Heart right ventricle (tissue), 16 donors: ENCODE measurements around the gene ZBTB1. TPM values are rescaled to one million over a fixed set of nuclear protein-coding genes. Genes with fewer than 3 reads are reported as not detected.
A peak's percentile ranks its signal among the peaks of the same experiment; 100 is the strongest.

Experiments
- ATAC-seq, 8 donors: fragments of 200-7000 bp; cut with Tn5 transposase; one replicate each; pipeline ENCODE4 v1.9.1; 2020; ENCODE audit warnings: mild to moderate bottlenecking in 8 of 8, moderate library complexity in 8 of 8, moderate number of reproducible peaks in 1 of 8
- DNase-seq, 2 donors: peaks; one replicate each; pipeline ENCODE4 v3.0.0-alpha.2; 2020
- H3K27ac ChIP-seq, 10 donors: fragments of 200-600 bp; sonication (generic) in 2 of 10; one replicate each; pipeline versions ENCODE4 v1.5.0 to v1.8.0; 2020 to 2022; ENCODE audit warnings: mild to moderate bottlenecking in 3 of 10
- H3K27me3 ChIP-seq, 7 donors: fragments of 200-600 bp; one replicate each; pipeline ENCODE4 v1.8.0; 2021 to 2022; ENCODE audit warnings: mild to moderate bottlenecking in 2 of 7
- H3K36me3 ChIP-seq, 9 donors: fragments of 200-600 bp; sonication (generic) in 1 of 9; one replicate each; pipeline versions ENCODE4 v1.5.0 to v1.8.0; 2020 to 2022; ENCODE audit warnings: mild to moderate bottlenecking in 2 of 9
- H3K4me1 ChIP-seq, 9 donors: fragments of 200-600 bp; sonication (generic) in 1 of 9; one replicate each; pipeline versions ENCODE4 v1.5.0 to v1.8.0; 2020 to 2022; ENCODE audit warnings: mild to moderate bottlenecking in 4 of 9
- H3K4me3 ChIP-seq, 10 donors: fragments of 200-600 bp; sonication (generic) in 2 of 10; one replicate each; pipeline versions ENCODE4 v1.5.0 to v1.8.0; 2020 to 2022; ENCODE audit warnings: mild to moderate bottlenecking in 7 of 10, moderate library complexity in 2 of 10
- H3K9me3 ChIP-seq, 11 donors: fragments of 200-600 bp in 10 of 11; sonication (generic) in 2 of 11; one replicate each; pipeline versions ENCODE4 v1.5.0 to v1.8.0; 2013 to 2022; ENCODE audit warnings: mild to moderate bottlenecking in 2 of 11, control low read depth in 1 of 11, moderate library complexity in 1 of 11
- WGBS, 2 donors: extraction: QIAGEN DNeasy Blood & Tissue Kit; methylation state at CpG; one replicate each; pipeline ENCODE4 v1.1.7; 2013; ENCODE audit warnings: inconsistent platforms in 1 of 2; 5-methylcytosine and 5-hydroxymethylcytosine counted together
- intact Hi-C, 10 donors: fragments of 100-400 bp; cut with DNase I; formaldehyde crosslinking; loops; one replicate each; pipeline versions ENCODE4 v1.11.1 to v1.14.2; 2022
- polyA plus RNA-seq, 2 donors: library from polyadenylated mRNA; stranded (reverse); fragments of 200-250 nt; gene quantifications; one replicate each; pipeline ENCODE4 v1.2.3, GENCODE V29; 2013
- total RNA-seq, 10 donors: library from RNA; stranded (reverse); fragmentation: NEBNext Ultra II Directional in 3 of 10; extraction: Animal tissue kit (Norgen Biotek cat#: 25700) in 3 of 10; gene quantifications; one replicate each; pipeline versions ENCODE4 v1.2.1 to v1.2.4, GENCODE V29; 2021 to 2023
- TF ChIP-seq, protein P1 (sequence below), 9 donors: fragments of 200-600 bp; sonication (generic) in 2 of 9; IDR thresholded peaks; one replicate each; pipeline versions ENCODE4 v1.5.0 to v1.8.0; 2021 to 2022; ENCODE audit warnings: antibody characterized with exemption in 9 of 9, mild to moderate bottlenecking in 5 of 9, moderate library complexity in 1 of 9
- donor health status: Arrhythmogenic right ventricular cardiomyopathy.
- donor health status: ischemic (EF 13 %, LVEDD 7.1; RV severe dilation, severe dysfunction).
- donor health status: healthy with polysubstance abuse.
- donor health status: DM: no; HTN: yes; CAD: no.
- donor health status: DM: no; HTN: no; CAD: no.
- donor health status: ischemic (EF 25% LVEDD 6.9; RV normal size, moderate dysfunction).
- donor health status: ischemic (EF 25% LVEDD 5.7; RV mildly dilated, moderate dysfunction).
- donor health status: healthy.
- donor health status: DM: yes; HTN: yes; CAD: no.
- donor health status: Ischemic cardiomyopathy.
- donor health status: ischemic (EF 35%, LVEDD 5.7; RV mildly dilated, moderate dysfunction).
- donor health status: nonischemic (EF 11% LVEDD 7.7; RV severe dilation, severe dysfunction).
- donor health status: DM: yes; HTN: yes; CAD: no.
- donor health status: PGD.
- donor health status: ischemic (EF 29% LVEDD 5.4; RV normal size, mild dysfunction).
- donor health status: nonischemic (EF 23%, LVEDD 6.1; RV moderate dilation, normal function).

ZBTB1 gene
- total and polyA plus RNA-seq, 12 donors: 5.6 to 26.4 (median 20.6) TPM

DNA sequence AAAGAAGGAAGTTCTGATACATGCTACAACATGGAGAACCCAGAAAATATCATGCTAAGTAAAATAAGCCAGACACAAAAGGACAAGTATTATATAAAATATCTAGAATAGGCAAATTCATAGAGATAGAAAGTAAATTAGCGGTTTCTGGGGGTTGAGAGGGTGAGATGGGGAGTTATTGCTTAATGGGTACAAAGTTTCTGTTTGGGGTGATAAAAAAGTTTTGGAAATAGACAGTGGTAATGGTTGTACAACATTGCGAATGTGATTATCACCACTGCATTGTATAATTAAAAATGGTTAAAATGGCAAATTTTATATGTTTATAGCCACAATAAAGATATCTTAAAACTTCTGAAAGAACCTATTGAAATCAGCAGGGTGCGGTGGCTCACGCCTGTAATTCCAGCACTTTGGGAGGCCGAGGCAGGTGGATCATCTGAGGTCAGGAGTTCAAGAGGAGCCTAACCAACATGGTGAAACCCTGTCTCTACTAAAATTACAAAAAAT, 15.9 kb upstream of the ZBTB1 start:
- 88 to 97% methylated on average over 5 of the region's 5 CpGs for WGBS, 2 donors
- Histone ChIP-seq H3K27ac (no peak overlapping the region), H3K4me3 (no peak overlapping the region), H3K36me3 (peaks cover 0 to 77% (median 31%) of the 10 kb centered on the region in 9 donors), H3K27me3 (no peaks in the 10 kb centered on the region), H3K9me3 (no peaks in the 10 kb centered on the region), H3K4me1 (peaks cover 0 to 28% (median 13%) of the 10 kb centered on the region in 9 donors)
- TF ChIP-seq, protein P1, sequence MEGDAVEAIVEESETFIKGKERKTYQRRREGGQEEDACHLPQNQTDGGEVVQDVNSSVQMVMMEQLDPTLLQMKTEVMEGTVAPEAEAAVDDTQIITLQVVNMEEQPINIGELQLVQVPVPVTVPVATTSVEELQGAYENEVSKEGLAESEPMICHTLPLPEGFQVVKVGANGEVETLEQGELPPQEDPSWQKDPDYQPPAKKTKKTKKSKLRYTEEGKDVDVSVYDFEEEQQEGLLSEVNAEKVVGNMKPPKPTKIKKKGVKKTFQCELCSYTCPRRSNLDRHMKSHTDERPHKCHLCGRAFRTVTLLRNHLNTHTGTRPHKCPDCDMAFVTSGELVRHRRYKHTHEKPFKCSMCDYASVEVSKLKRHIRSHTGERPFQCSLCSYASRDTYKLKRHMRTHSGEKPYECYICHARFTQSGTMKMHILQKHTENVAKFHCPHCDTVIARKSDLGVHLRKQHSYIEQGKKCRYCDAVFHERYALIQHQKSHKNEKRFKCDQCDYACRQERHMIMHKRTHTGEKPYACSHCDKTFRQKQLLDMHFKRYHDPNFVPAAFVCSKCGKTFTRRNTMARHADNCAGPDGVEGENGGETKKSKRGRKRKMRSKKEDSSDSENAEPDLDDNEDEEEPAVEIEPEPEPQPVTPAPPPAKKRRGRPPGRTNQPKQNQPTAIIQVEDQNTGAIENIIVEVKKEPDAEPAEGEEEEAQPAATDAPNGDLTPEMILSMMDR (IDR thresholded peaks at IDR 0.05): no peak
- DNase-seq: no peak
- intact Hi-C loops: loop anchor here in 1 of 10 donors (10.0 kb wide), 1 partner anchor 144 kb away; no protein-coding TSS in a partner anchor
- ATAC-seq: no peak

DNA sequence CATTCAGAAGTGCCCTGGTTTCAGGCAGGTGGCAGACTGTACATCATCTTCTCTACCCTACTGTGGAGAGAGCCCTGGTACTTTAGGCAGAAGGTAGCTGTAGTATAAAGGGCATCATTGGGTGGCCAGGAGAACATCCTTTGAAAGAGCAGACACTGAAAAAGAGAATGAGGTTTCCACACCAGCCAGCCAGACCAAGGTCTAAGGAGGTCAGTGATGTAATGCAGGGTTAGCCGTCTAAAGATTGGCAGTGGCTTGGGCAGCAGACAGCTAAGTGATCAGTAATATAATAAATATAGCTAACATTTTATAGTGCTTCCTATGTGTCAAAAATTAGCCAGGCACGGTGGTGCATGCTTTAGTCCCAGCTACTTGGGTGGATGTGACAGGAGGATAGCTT, 12.9 kb upstream of the ZBTB1 start:
- ATAC-seq (peak in 4 of 8 donors; percentile 28 to 68 (median 64)), DNase-seq (no peak)
- Histone ChIP-seq H3K4me3 (no peak overlapping the region), H3K27me3 (no peaks in the 10 kb centered on the region), H3K36me3 (peaks cover 0 to 69% (median 27%) of the 10 kb centered on the region in 9 donors), H3K4me1 (peaks cover 0 to 29% (median 17%) of the 10 kb centered on the region in 9 donors), H3K27ac (peak overlapping the region in 2 of 10 donors; percentile 9 to 13), H3K9me3 (no peaks in the 10 kb centered on the region)
- intact Hi-C loops: no loop called here
- TF ChIP-seq, protein P1 (IDR thresholded peaks at IDR 0.05): no peak
- whole genome bisulfite sequencing, 2 donors: 46 to 64% methylated on average over 2 of the region's 2 CpGs

DNA sequence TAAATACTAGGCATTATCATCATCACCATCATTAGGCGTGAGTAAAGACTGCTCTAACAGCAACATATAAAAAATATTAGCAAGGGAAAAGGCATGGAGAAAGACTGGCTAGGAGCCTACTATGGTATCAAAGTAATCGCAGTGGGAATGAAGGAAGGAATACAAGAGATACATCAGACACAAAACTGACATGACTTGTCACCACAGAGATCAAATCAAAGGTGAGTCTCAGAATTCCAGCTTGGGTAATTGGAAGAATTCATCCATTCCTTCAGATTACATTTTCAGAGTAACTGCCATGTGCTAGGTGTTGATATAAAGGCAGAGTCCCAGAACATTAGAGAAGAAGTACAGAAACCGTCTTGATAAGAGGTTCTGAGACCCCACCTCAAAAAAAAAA, 11.1 kb upstream of the ZBTB1 start:
- Histone ChIP-seq H3K4me3 (no peak overlapping the region), H3K36me3 (peaks cover 0 to 58% (median 11%) of the 10 kb centered on the region in 9 donors), H3K9me3 (no peaks in the 10 kb centered on the region), H3K27ac (peak overlapping the region in 4 of 10 donors; percentile 8 to 68 (median 46)), H3K4me1 (peaks cover 0 to 42% (median 18%) of the 10 kb centered on the region in 9 donors), H3K27me3 (no peaks in the 10 kb centered on the region)
- TF ChIP-seq, protein P1 (IDR thresholded peaks at IDR 0.05): no peak
- intact Hi-C loops: no loop called here
- WGBS, 2 donors: 69 to 71% methylated on average over 3 of the region's 3 CpGs
- DNase-seq (no peak), ATAC-seq (no peak)

DNA sequence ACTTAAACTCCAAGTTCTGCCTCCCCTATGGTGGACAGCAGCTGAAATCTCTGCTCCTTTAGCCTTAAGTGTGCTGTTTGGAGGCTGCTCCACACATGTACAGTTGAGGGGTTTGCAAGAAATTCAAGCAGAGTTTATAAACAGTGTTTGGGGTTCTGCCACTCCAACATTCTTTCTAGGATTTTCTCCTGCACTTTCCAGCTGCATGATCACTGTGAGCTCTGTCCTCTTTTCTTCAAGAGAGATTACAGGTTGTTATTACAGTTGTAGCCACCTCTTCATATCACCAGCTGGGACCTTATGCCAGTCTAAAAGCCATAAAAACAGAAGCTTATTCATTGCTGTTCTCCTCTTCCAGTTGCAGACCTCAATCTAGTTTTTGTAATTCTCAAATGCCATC, 9.3 kb upstream of the ZBTB1 start:
- Histone ChIP-seq H3K4me3 (no peak overlapping the region), H3K27me3 (no peaks in the 10 kb centered on the region), H3K4me1 (peaks cover 0 to 59% (median 26%) of the 10 kb centered on the region in 9 donors), H3K27ac (peak overlapping the region in 1 of 10 donors; percentile 8), H3K9me3 (no peaks in the 10 kb centered on the region), H3K36me3 (peaks cover 0 to 42% (median under 1%) of the 10 kb centered on the region in 9 donors)
- ATAC-seq (no peak), DNase-seq (no peak)
- intact Hi-C loops: no loop called here
- TF ChIP-seq, protein P1 (IDR thresholded peaks at IDR 0.05): no peak
